Erythroblast (primary cell): ENCODE data around the gene PAX8.
"Not testable (repeated sequence)": the region's sequence is repeated elsewhere in the genome, so short reads cannot be mapped to it uniquely, and the experiment has no call there.

Source experiments
- GATA1 ChIP-seq: IDR thresholded peaks from 2 replicates; pipeline ENCODE4 v1.6.1; 2011; ENCODE audit warnings: low read depth, mild to moderate bottlenecking, control low read depth, low read length, moderate library complexity
- POLR2A ChIP-seq: IDR thresholded peaks from 2 replicates; pipeline ENCODE4 v1.6.1; 2011; ENCODE audit warnings: mild to moderate bottlenecking, low read length

DNA sequence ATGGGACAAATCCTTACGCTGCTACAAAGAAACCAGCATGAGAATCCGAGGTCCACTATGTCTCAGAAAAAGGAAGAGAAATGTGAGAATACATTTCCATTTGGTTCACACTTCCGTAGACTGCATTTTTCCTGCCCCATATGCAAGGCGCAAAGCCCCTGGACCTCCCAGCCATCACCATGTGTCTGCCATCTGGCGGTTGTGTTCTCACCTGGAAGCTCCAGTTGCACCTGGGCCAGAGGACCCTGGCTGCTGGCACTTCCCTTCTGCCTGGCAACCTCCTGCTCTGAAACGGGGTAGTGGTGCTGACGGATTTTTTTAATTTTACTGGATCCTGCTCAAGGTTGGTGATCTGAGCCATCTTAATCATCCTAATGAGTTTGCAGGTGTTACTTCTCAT, 41.4 kb upstream of the PAX8 start:
- not testable (repeated sequence) for TF ChIP-seq POLR2A, GATA1
